Suprapubic skin (tissue), 4 donors: Measurements from ENCODE around the gene KIF6.

Experiments
- POLR2A ChIP-seq, 2 donors: fragments of 450-650 bp; IDR thresholded peaks; one replicate each; pipeline ENCODE4 v1.6.1; 2017; ENCODE audit warnings: antibody characterized with exemption in 2 of 2, mild to moderate bottlenecking in 2 of 2, moderate library complexity in 2 of 2
- POLR2AphosphoS5 ChIP-seq, 3 donors: sonication (generic); formaldehyde crosslinking; IDR thresholded peaks; one replicate each; pipeline ENCODE4 v1.6.1; 2017; ENCODE audit warnings: antibody characterized with exemption in 3 of 3
- TF ChIP-seq, protein P1 (sequence below), 2 donors: fragments of 200-600 bp in 1 of 2; fragments of 450-650 bp in 1 of 2; sonication (generic) in 1 of 2; IDR thresholded peaks; one replicate each; pipeline ENCODE4 v1.5.1; 2016 to 2019; ENCODE audit warnings: antibody characterized with exemption in 2 of 2, mild to moderate bottlenecking in 1 of 2, moderate library complexity in 1 of 2

DNA sequence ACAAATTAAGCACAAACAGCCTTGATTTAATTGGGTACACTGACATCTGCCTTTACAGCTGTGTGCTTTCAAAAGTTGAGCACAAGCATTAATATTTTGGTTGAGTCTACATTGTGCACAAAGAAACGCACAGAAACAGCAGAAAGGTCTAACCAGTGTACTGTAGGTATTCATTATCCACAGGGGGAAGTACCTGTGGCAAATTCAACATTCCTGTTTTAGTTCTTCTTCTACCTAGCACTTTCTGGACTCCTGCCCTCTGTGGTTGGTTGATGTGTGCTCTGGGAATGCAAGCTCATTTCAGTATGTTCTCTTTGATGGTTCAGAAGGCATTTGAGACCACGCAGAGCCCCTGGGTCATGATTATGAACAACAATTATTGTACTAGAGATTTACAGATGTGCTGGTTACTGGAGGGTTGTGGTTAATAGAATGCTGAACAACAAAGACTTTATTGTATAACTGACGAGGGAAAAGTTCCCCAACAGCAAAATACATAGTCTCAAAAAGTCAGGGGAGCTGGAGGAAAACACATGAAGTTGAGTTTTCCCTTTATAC is 40.4 kb upstream of the KIF6 start:
- TF ChIP-seq POLR2A (IDR thresholded peaks at IDR 0.05), result no peak
- TF ChIP-seq, protein P1, sequence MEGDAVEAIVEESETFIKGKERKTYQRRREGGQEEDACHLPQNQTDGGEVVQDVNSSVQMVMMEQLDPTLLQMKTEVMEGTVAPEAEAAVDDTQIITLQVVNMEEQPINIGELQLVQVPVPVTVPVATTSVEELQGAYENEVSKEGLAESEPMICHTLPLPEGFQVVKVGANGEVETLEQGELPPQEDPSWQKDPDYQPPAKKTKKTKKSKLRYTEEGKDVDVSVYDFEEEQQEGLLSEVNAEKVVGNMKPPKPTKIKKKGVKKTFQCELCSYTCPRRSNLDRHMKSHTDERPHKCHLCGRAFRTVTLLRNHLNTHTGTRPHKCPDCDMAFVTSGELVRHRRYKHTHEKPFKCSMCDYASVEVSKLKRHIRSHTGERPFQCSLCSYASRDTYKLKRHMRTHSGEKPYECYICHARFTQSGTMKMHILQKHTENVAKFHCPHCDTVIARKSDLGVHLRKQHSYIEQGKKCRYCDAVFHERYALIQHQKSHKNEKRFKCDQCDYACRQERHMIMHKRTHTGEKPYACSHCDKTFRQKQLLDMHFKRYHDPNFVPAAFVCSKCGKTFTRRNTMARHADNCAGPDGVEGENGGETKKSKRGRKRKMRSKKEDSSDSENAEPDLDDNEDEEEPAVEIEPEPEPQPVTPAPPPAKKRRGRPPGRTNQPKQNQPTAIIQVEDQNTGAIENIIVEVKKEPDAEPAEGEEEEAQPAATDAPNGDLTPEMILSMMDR (IDR thresholded peaks at IDR 0.05), result no peak
- TF ChIP-seq POLR2AphosphoS5 (IDR thresholded peaks at IDR 0.05), result no peak
